ENCODE measurements around the gene CPNE6.

The CPNE6 gene

GRCh38 chr14:24064091-24064795 is 7.1 kb upstream of the CPNE6 start (continued):
- no peak for TF ChIP-seq ZNF8 (CRISPR knock-in tag; IDR thresholded peaks at IDR 0.05)
- TF ChIP-seq RARB (CRISPR knock-in tag; IDR thresholded peaks at IDR 0.05), result no peak
- no peak for TF ChIP-seq ISL1 (CRISPR knock-in tag; IDR thresholded peaks at IDR 0.05)
- no peak for TF ChIP-seq ZC3H10 (CRISPR knock-in tag; IDR thresholded peaks at IDR 0.05)
- no peak for TF ChIP-seq CSRNP3 (CRISPR knock-in tag; IDR thresholded peaks at IDR 0.05)
- TF ChIP-seq PPARA (CRISPR knock-in tag; IDR thresholded peaks at IDR 0.05; ENCODE audit: borderline replicate concordance), result no peak

DNA sequence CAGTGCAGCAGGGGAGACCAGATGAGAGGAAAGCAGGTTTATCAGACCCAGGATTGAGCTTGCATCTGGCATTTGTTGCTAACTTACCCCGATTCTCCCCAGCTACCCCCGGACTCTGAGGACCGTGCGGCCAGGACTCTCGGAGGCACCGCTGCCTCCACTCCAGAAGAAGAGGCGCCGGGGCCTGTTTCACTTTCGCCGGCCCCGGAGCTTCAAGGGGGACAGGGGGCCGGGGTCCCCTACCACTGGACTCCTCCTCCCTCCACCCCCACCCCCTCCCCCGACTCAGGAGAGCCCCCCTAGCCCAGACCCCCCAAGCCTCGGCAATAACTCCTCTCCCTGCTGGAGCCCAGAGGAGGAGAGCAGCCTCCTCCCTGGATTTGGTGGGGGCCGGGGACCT is 6.5 kb upstream of the CPNE6 start:
- ATAC-seq, result no peak
- TF ChIP-seq ZC3H10 (CRISPR knock-in tag; IDR thresholded peaks at IDR 0.05), result no peak
- no peak for TF ChIP-seq TSHZ2 (CRISPR knock-in tag; IDR thresholded peaks at IDR 0.05)
- no peak for TF ChIP-seq POU6F1 (CRISPR knock-in tag; IDR thresholded peaks at IDR 0.05; ENCODE audit: borderline replicate concordance, low read depth)
- TF ChIP-seq CREB5 (CRISPR knock-in tag; IDR thresholded peaks at IDR 0.05; ENCODE audit: low read depth), result no peak
- TF ChIP-seq ZNF8 (CRISPR knock-in tag; IDR thresholded peaks at IDR 0.05), result no peak
- no peak for TF ChIP-seq ESRRG (CRISPR knock-in tag; IDR thresholded peaks at IDR 0.05)
- TF ChIP-seq ZNF565 (CRISPR knock-in tag; conservative IDR thresholded peaks at IDR 0.05; ENCODE audit: low read depth), result no peak
- no peak for TF ChIP-seq RARB (CRISPR knock-in tag; IDR thresholded peaks at IDR 0.05)
- no peak for TF ChIP-seq OSR1 (CRISPR knock-in tag; IDR thresholded peaks at IDR 0.05)
- TF ChIP-seq TCF4 (CRISPR knock-in tag; IDR thresholded peaks at IDR 0.05; ENCODE audit: borderline replicate concordance), result no peak
- no peak for TF ChIP-seq SNAI2 (CRISPR knock-in tag; IDR thresholded peaks at IDR 0.05)
- no peak for TF ChIP-seq CSRNP3 (CRISPR knock-in tag; IDR thresholded peaks at IDR 0.05)
- no peak for TF ChIP-seq CSDC2 (CRISPR knock-in tag; IDR thresholded peaks at IDR 0.05)

DNA sequence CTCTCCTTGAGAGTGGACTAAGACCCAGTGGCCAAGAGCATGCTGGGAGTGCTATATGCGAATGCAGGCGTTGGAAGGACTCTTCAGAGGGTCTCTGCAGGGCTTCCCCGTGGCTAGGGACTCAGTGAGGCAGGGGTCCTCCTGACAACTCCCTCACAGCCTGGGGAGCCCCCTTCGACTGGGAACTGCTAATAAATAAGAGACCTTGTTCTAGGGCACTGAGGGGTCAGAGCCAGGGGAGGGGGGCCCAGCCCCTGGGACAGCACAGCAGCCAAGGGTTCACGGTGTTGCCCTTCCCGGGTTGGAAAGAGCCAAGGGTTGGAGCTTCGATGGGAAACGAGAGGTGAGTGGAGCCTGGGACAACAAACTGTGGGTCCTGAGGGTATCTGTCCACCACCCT is 6.0 kb upstream of the CPNE6 start:
- no peak for ATAC-seq
- TF ChIP-seq ZNF565 (CRISPR knock-in tag; conservative IDR thresholded peaks at IDR 0.05; ENCODE audit: low read depth) (no peak), GLIS3 (CRISPR knock-in tag; IDR thresholded peaks at IDR 0.05) (no peak), PATZ1 (CRISPR knock-in tag; IDR thresholded peaks at IDR 0.05; ENCODE audit: borderline replicate concordance) (no peak), CSRNP3 (CRISPR knock-in tag; IDR thresholded peaks at IDR 0.05) (no peak), TCF4 (CRISPR knock-in tag; IDR thresholded peaks at IDR 0.05; ENCODE audit: borderline replicate concordance) (no peak), ZFP3 (CRISPR knock-in tag; IDR thresholded peaks at IDR 0.05) (no peak), RARB (CRISPR knock-in tag; IDR thresholded peaks at IDR 0.05) (no peak), ESRRG (CRISPR knock-in tag; IDR thresholded peaks at IDR 0.05) (no peak)

All from SK-N-SH treated with all-trans-retinoic acid at 6 μM for 48 hours (cell line).